GM18502 (cell line): Measurements from ENCODE around the gene CSTF2T.

Experiments used
- ATAC-seq: cut with Tn5 transposase; IDR thresholded peaks from one replicate; pipeline ENCODE4 v1.9.1; 2021; ENCODE audit warnings: mild to moderate bottlenecking; ENCODE audit not compliant: unreplicated experiment, poor library complexity

The CSTF2T gene, protein sequence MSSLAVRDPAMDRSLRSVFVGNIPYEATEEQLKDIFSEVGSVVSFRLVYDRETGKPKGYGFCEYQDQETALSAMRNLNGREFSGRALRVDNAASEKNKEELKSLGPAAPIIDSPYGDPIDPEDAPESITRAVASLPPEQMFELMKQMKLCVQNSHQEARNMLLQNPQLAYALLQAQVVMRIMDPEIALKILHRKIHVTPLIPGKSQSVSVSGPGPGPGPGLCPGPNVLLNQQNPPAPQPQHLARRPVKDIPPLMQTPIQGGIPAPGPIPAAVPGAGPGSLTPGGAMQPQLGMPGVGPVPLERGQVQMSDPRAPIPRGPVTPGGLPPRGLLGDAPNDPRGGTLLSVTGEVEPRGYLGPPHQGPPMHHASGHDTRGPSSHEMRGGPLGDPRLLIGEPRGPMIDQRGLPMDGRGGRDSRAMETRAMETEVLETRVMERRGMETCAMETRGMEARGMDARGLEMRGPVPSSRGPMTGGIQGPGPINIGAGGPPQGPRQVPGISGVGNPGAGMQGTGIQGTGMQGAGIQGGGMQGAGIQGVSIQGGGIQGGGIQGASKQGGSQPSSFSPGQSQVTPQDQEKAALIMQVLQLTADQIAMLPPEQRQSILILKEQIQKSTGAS

GRCh38 chr10:51699475-51700227 lies at the start of gene CSTF2T:
CSTF2T (minus strand) TSS chr10:51699595; CDS start chr10:51699549, 46 bp downstream.
- peak; percentile 94 for ATAC-seq

GRCh38 chr10:51748959-51749358 lies 49.6 kb upstream of the CSTF2T start:
- no peak for ATAC-seq

DNA sequence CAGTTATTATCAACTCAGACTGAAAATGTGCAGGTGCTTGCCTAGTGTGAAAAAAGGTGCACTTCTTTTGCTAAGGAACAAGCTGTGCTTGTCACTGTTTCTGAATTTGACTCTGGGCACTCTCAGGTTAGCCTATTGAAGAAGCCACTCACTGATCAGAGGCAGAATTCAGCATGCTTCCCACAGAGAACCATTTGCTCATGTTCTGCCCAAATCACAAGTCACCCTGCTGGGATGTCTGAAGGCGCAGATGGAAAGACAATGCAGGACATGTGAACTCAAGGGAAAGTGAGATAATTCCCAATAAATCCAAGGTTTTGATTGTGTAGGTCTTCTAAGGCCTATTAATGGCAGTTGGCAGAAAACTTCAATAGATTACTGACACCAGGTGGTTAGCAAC lies 47.8 kb upstream of the CSTF2T start:
- ATAC-seq: no peak

DNA sequence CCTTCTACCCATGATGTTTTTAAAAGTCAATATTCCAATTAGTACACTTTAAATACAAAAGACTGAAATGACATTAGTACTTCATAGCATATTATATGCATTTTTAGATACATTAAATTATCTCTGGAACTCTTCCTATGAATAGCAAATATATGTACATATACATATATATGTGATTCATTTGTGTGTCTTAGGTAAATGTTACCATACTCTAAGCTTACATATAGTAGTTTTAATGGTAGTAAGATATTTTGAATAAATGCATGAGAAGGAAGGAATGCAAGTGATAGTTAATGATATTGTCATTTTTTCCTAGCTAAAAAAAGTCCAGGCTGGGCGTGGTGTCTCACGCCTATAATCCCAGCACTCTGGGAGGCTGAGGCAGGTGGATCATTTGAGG lies 46.0 kb upstream of the CSTF2T start:
- ATAC-seq: no peak

DNA sequence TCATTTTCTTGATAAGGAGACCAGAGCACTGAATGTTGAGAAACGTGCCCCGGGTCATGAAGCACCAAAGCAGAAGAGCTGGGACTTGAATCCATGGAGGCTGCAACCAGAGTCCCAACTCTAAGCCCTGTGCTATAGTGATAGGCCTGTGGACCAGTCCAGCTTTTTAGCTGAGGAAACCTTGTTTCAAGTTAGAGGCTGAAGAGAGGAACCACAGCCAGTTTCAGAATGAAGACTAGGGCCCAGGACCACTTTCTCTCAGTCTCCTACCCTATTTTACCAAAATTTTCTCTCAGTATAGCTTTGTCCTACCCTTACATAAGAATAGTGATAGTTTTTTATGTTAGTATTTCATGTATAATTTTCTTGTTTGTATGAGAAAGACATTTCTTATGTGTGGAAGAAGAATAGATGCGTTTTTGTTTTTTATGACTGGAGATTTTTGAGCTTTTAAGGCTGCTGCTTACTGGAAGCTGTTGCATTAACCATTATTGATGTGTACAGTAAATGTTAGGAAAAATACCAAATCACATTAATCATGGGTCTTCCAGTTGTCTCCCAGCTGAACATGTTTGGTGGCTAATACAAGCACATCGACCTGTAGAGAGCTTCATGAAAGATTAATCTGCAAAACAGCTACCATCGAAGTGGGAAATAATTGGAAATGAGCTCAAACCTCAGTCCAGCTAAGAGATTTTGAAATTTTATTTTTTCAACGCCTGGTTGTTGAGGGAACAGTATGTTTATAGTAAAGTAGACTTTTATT lies 45.0 kb upstream of the CSTF2T start:
- ATAC-seq: peak; percentile 52

DNA sequence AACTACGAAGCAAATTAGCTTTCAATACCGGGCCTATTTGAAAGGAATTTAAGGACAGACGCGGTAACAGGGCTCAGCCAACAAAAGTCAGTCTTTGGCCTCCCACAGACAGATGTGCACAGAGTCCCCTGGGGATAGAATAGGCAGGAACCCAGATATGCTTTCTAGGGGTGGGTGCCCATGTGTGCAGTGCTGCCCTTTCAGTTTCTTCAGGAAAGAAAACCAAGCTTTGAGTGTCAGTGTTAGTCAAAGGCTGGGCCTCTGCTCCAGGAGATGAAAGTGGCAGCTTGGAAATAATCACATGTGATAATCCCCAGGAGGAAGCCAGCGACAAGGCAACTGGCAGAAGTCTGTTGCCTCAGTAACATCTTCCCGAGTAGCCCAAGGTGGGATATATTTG lies 43.8 kb upstream of the CSTF2T start:
- peak; percentile 94 for ATAC-seq

DNA sequence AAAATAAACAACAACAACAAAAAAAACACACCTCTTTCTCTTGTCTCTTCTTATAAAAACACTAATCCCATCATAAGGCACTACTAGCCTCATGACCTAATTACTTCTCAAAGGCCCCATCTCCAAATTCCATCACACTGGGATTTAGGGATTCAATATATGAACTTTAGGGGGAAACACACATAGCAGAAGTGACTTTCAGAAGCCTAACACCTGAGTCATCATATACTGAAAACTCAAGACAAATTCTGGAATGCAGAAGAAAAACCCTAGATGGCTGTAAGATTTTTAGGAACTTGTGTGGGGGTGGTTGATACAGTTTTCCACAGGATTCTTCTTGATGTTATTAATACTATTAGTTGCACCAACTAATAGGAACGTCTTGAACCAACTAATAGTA lies 33.7 kb upstream of the CSTF2T start:
- ATAC-seq: no peak

DNA sequence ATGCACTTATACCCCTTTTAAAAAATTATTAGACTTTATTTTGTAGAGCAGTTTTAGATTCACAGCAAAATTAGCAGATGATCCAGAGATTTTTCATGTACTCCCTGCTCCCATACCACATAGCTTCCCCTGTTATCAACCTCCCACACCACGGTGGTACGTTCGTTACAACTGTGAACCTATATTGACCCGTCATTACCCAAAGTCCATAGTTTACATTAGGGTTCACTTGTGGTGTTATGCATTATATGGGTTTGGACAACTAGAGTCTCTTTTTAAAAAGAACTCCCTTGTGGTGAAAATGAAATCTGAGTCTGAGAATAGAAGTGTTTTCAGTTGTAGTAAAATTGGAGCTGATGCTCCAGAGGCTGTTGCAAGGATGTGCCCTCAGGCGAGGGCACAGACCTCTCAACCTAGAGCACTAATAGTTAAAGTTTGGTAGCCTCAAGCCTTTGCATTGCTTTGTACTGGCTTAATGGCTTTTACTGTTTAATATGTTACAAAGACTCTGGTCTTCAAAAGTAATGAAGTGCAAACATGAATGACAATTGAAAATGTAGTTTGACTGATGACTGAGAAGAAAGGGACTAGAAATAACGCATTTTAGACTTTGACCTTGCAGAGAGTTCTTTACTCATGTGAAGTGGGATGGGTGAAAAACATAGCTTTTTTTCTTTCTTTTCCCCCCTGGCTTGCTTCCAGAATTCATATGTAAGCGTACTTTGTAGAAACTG lies 30.6 kb upstream of the CSTF2T start:
- ATAC-seq: no peak

GRCh38 chr10:51724038-51724437 lies 24.6 kb upstream of the CSTF2T start:
- ATAC-seq: no peak

GRCh38 chr10:51718804-51719291 lies 19.5 kb upstream of the CSTF2T start:
- no peak for ATAC-seq

DNA sequence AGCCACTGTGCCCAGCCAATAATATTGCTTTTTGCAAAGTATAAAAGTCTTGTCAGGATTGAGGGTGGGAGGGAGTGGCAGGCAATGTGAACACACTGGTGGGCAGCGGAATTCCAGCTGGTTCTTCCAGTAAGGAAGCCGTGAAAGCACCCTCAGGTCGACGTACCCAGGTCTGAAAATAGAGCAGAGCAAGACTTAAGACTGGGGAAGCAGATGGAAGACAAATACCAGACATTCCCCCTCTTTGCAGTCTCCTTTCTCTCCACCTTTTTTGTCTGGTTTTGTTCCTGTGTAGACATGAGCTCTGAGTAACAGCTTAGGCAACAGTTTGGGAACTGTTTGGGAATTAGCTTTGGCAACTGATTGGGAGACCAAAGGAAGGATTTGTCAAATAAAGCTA lies 17.6 kb upstream of the CSTF2T start:
- no peak for ATAC-seq

GRCh38 chr10:51711519-51711891 lies 12.1 kb upstream of the CSTF2T start:
- no peak for ATAC-seq

GRCh38 chr10:51709324-51709972 lies 10.1 kb upstream of the CSTF2T start:
- no peak for ATAC-seq

GRCh38 chr10:51708609-51709008 lies 9.2 kb upstream of the CSTF2T start:
- no peak for ATAC-seq

- no peak for ATAC-seq
These were observed 8.5 kb upstream of the CSTF2T start for GRCh38 chr10:51707821-51708424.

DNA sequence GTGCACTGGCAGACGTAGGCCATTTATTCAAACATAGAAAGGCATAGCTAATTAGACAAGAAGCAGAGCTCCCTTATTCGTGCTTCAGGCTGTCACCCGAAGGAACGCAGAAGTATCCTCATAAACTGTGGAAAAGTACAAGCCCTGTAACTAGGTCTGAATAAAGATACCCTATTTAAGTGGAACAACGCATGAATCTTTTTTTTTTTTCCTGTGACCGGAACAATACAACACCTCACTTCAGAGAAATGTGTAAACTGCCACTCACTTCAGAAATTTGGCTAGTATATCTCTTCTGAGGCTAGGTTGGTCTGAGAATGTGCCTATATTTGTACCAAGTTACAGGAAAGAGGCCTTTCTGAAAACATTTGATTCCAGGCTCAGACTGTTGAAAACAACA lies 8.0 kb upstream of the CSTF2T start:
- no peak for ATAC-seq

DNA sequence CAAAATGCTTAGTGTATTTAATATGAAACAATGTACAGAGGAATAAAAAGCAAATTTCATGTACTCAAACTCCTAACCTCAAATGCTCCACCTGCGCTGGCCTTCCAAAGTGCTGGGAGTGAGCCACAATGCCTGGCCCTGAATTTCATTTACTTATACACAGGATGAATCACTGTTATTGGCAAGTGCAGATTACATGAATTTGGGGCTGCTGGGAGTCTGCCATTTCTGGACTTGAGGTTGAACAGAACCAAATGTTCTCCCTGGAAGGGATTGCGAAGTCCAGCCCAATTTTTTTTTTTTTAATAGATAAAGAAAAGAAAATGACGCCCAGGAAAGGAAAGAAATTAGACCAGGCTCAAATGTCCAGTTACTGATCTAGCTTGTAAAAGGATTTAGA lies 6.8 kb upstream of the CSTF2T start:
- ATAC-seq: no peak

- ATAC-seq: no peak
These were observed 6.4 kb upstream of the CSTF2T start for GRCh38 chr10:51705774-51706173.
